Measurements from ENCODE around the gene ARHGEF12. TPM values are rescaled to one million over a fixed set of nuclear protein-coding genes. Genes with fewer than 3 reads are reported as not detected.

ARHGEF12 gene
- total RNA-seq, 2 experiments from 2014 or later = 3.6 TPM

DNA sequence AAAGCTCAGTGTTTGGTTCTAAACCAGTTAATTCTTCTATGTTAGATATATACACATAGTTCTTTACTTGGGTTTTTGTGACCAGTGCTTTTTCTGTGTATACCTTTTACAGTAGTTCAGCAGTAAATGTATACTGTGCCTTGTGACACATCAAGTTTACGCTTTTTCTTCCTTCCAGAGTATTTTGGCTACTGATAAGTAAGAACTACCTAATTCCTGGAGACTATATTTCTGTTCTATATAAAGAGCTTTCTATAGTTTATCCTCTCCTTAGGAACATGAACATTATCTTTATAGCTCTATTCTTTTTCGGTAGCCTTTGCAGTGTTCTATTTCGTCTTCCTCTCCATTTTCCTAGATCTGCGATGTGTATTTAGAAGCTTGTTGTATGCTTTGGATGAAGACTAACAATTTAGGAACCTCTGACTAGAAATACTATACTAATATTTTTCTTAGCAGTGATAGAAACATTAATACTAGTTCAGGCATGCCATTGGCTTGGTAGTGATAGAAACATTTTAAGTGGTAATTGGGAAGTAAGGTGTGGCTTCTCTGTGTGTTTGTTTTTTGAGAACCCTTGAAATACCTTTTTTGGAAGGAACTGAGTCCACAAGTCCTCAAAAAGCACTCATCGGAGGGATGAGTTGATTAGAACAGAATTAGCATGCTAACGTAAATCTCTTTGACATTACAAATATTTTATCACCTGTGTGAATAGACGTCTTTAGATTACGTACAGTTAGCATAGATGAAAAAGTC, 74.6 kb downstream of the ARHGEF12 start:
- H3K9me3 Mint-ChIP-seq = no peaks in the 10 kb centered on the region
- no peaks in the 10 kb centered on the region for H3K27me3 ChIP-seq (ENCODE audit: control insufficient read depth in 1 of 2, insufficient read depth in 2 of 2, low read length in 2 of 2)
- CTCF ChIA-PET = interaction anchor here (0.8 to 1.3 kb wide), 2 partner anchors 19 to 42 kb away, joined by 3 to 5 read pairs; no protein-coding TSS in a partner anchor
- no peak for DNase-seq
- H3K36me3 ChIP-seq (ENCODE audit: insufficient read depth, low read length) = no peaks in the 10 kb centered on the region
- no peaks in the 10 kb centered on the region for H3K36me3 Mint-ChIP-seq (ENCODE audit: low read depth)
- intact Hi-C loops (cut with DNase I, micrococcal nuclease) = no loop called here
- no peak overlapping the region for H3K27ac Mint-ChIP-seq
- no peaks in the 10 kb centered on the region for H3K27me3 Mint-ChIP-seq
- no peaks in the 10 kb centered on the region for H3K4me1 Mint-ChIP-seq (ENCODE audit: low read depth)
- no peak overlapping the region for H3K4me3 ChIP-seq (ENCODE audit: low read length)
- no peaks in the 10 kb centered on the region for H3K9me3 ChIP-seq (ENCODE audit: control insufficient read depth in 1 of 2, insufficient read depth in 1 of 2, low read length in 2 of 2)
- H3K4me3 Mint-ChIP-seq = no peak overlapping the region
- POLR2A ChIA-PET = no interaction called here
- TF ChIP-seq, protein P1, sequence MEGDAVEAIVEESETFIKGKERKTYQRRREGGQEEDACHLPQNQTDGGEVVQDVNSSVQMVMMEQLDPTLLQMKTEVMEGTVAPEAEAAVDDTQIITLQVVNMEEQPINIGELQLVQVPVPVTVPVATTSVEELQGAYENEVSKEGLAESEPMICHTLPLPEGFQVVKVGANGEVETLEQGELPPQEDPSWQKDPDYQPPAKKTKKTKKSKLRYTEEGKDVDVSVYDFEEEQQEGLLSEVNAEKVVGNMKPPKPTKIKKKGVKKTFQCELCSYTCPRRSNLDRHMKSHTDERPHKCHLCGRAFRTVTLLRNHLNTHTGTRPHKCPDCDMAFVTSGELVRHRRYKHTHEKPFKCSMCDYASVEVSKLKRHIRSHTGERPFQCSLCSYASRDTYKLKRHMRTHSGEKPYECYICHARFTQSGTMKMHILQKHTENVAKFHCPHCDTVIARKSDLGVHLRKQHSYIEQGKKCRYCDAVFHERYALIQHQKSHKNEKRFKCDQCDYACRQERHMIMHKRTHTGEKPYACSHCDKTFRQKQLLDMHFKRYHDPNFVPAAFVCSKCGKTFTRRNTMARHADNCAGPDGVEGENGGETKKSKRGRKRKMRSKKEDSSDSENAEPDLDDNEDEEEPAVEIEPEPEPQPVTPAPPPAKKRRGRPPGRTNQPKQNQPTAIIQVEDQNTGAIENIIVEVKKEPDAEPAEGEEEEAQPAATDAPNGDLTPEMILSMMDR (IDR thresholded peaks at IDR 0.05) = no peak
- ATAC-seq (ENCODE audit: poor library complexity) = no peak
- H3K27ac ChIP-seq (ENCODE audit: low read depth in 1 of 2, low read length in 2 of 2) = no peak overlapping the region
- no peaks in the 10 kb centered on the region for H3K4me1 ChIP-seq (ENCODE audit: insufficient read depth, low read length)

DNA sequence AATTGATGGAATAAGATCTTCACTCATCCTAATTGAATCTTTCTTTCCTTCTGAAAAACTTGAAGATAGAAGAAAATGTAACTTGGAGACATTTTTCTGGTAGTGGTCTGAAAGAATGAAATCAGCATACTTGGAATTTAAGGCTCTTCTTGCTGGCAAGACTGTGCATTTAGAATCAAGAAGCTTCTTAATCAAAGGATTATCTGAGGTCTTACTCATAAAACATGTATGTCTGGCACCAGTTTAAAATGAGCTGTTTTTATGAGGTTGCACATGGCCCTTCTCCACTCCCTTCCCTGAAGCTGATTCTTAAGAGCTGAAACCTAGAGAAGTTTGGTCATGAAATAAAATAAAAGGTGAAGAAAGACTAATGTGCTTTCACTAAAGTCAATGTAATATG, 77.3 kb downstream of the ARHGEF12 start:
- Histone ChIP-seq H3K36me3 (ENCODE audit: insufficient read depth, low read length) (no peaks in the 10 kb centered on the region), H3K4me3 (ENCODE audit: low read length) (no peak overlapping the region), H3K4me1 (ENCODE audit: insufficient read depth, low read length) (no peaks in the 10 kb centered on the region), H3K27me3 (ENCODE audit: control insufficient read depth in 1 of 2, insufficient read depth in 2 of 2, low read length in 2 of 2) (no peaks in the 10 kb centered on the region), H3K27ac (ENCODE audit: low read depth in 1 of 2, low read length in 2 of 2) (no peak overlapping the region), H3K9me3 (ENCODE audit: control insufficient read depth in 1 of 2, insufficient read depth in 1 of 2, low read length in 2 of 2) (no peaks in the 10 kb centered on the region)
- TF ChIP-seq, protein P1 (IDR thresholded peaks at IDR 0.05) = no peak
- POLR2A ChIA-PET = no interaction called here
- DNase-seq = no peak
- intact Hi-C loops (cut with DNase I, micrococcal nuclease) = no loop called here
- Mint-ChIP-seq H3K36me3 (ENCODE audit: low read depth) (no peaks in the 10 kb centered on the region), H3K4me3 (no peak overlapping the region), H3K9me3 (no peaks in the 10 kb centered on the region), H3K4me1 (ENCODE audit: low read depth) (no peaks in the 10 kb centered on the region), H3K27ac (no peak overlapping the region), H3K27me3 (no peaks in the 10 kb centered on the region)
- ATAC-seq (ENCODE audit: poor library complexity) = no peak
- CTCF ChIA-PET = no interaction called here

DNA sequence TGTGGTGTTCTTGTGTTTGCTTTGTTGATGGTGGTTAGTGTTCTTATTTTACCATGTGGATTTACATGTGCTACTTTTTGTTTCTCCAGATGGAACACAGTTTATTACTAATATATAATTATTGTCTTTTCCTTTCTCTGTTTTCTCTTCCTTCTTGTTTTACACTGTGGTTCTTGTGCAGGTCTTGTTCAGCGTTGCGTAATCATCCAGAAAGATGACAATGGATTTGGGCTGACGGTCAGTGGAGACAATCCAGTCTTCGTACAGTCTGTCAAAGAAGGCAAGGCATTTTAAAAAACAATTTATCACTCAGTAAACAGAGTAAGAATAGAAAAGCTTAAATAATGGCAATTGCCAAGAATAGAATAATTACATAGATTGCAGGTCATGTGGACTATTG, 84.4 kb downstream of the ARHGEF12 start:
- no peak for ATAC-seq (ENCODE audit: poor library complexity)
- Mint-ChIP-seq H3K27ac (no peak overlapping the region), H3K36me3 (ENCODE audit: low read depth) (no peaks in the 10 kb centered on the region), H3K4me3 (no peak overlapping the region), H3K9me3 (no peaks in the 10 kb centered on the region), H3K27me3 (no peaks in the 10 kb centered on the region), H3K4me1 (ENCODE audit: low read depth) (no peaks in the 10 kb centered on the region)
- POLR2A ChIA-PET = no interaction called here
- Histone ChIP-seq H3K4me3 (ENCODE audit: low read length) (no peak overlapping the region), H3K27ac (ENCODE audit: low read depth in 1 of 2, low read length in 2 of 2) (no peak overlapping the region), H3K36me3 (ENCODE audit: insufficient read depth, low read length) (no peaks in the 10 kb centered on the region), H3K27me3 (ENCODE audit: control insufficient read depth in 1 of 2, insufficient read depth in 2 of 2, low read length in 2 of 2) (no peaks in the 10 kb centered on the region), H3K4me1 (ENCODE audit: insufficient read depth, low read length) (no peaks in the 10 kb centered on the region), H3K9me3 (ENCODE audit: control insufficient read depth in 1 of 2, insufficient read depth in 1 of 2, low read length in 2 of 2) (no peaks in the 10 kb centered on the region)
- CTCF ChIA-PET = no interaction called here
- DNase-seq = no peak
- intact Hi-C loops (cut with DNase I, micrococcal nuclease) = no loop called here
- TF ChIP-seq, protein P1 (IDR thresholded peaks at IDR 0.05) = no peak

Measured in CD4-positive, alpha-beta T cell (primary cell).